ENCODE results near the gene CGB5. TPM values are rescaled to one million over a fixed set of nuclear protein-coding genes. Genes with fewer than 3 reads are reported as not detected.
"Not testable (repeated sequence)": the region's sequence is repeated elsewhere in the genome, so short reads cannot be mapped to it uniquely, and the experiment has no call there.

Gene CGB5
- total RNA-seq, 3 donors from 2014 or later: not detected

DNA sequence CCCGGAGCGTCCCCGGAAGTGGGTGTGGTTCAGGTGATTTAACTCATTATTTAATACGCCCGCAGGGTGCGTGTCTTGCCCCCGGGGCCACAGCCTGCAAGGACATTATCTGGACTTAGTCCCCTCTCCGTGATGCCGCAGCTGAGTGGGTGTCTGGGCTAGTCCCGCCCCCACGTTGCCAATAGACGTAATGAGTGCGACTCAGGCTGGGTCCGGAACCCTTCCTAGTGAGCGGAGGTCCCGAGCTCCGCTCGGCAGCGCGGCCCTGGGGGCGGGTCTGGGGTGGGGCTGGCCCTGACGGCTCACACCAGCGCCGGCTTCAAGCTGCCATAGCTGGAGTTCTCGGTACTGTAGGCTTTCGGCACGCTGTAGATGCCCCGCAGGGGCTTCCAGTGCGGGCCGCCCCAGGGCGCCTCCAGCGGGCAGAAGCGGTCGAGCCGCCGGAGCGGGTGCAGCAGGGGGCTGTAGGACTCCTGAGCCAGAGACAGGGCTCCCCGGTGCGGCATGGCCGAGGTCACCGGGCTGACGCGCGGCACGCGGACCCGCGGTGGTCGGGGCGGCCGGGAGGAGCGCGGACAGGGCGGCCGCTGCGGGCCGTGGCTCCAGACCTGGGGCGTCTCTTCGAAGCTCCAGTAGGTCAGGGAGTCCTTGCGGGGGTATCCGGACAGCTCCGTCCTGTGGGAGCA, 25.8 kb upstream of the CGB5 start:
- Histone ChIP-seq H3K4me1 (peaks cover 0 to 6% of the 10 kb centered on the region in 2 donors), H3K36me3 (peaks cover 4% of the 10 kb centered on the region), H3K9me3 (no peaks in the 10 kb centered on the region), H3K27ac (no peak overlapping the region), H3K4me3 (peak overlapping the region; percentile 43 to 70 (median 56)), H3K27me3 (no peaks in the 10 kb centered on the region)
- TF ChIP-seq POLR2AphosphoS5 (IDR thresholded peaks at IDR 0.05) (no peak), POLR2A (IDR thresholded peaks at IDR 0.05) (no peak)
- TF ChIP-seq, protein P1, sequence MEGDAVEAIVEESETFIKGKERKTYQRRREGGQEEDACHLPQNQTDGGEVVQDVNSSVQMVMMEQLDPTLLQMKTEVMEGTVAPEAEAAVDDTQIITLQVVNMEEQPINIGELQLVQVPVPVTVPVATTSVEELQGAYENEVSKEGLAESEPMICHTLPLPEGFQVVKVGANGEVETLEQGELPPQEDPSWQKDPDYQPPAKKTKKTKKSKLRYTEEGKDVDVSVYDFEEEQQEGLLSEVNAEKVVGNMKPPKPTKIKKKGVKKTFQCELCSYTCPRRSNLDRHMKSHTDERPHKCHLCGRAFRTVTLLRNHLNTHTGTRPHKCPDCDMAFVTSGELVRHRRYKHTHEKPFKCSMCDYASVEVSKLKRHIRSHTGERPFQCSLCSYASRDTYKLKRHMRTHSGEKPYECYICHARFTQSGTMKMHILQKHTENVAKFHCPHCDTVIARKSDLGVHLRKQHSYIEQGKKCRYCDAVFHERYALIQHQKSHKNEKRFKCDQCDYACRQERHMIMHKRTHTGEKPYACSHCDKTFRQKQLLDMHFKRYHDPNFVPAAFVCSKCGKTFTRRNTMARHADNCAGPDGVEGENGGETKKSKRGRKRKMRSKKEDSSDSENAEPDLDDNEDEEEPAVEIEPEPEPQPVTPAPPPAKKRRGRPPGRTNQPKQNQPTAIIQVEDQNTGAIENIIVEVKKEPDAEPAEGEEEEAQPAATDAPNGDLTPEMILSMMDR (IDR thresholded peaks at IDR 0.05): no peak
- intact Hi-C loops (cut with DNase I; ENCODE audit: low total_unique reads): no loop called here
- DNase-seq (ENCODE audit: low spot score in 2 of 2): no peak

GRCh38 chr19:49018388-49019241, 25.0 kb upstream of the CGB5 start:
- DNase-seq (ENCODE audit: low spot score in 2 of 2); H3K36me3 ChIP-seq; H3K4me1 ChIP-seq; H3K27me3 ChIP-seq; H3K27ac ChIP-seq; intact Hi-C loops (cut with DNase I; ENCODE audit: low total_unique reads); H3K9me3 ChIP-seq: not testable (repeated sequence)
- H3K4me3 ChIP-seq: peak overlapping the region; percentile 43 to 70 (median 56)

- peak overlapping the region; percentile 43 to 70 (median 56) for H3K4me3 ChIP-seq
- H3K27me3 ChIP-seq: no peaks in the 10 kb centered on the region
- H3K4me1 ChIP-seq: peaks cover 0 to 6% of the 10 kb centered on the region in 2 donors
- intact Hi-C loops (cut with DNase I; ENCODE audit: low total_unique reads): no loop called here
- no peaks in the 10 kb centered on the region for H3K9me3 ChIP-seq
- DNase-seq (ENCODE audit: low spot score in 2 of 2): peak in 1 of 2 donors; percentile 57
- TF ChIP-seq, protein P1 (IDR thresholded peaks at IDR 0.05): peak in 1 of 3 donors; percentile 9
- TF ChIP-seq POLR2A (IDR thresholded peaks at IDR 0.05) (no peak), POLR2AphosphoS5 (IDR thresholded peaks at IDR 0.05) (no peak)
- H3K36me3 ChIP-seq: peaks cover 4% of the 10 kb centered on the region
- no peak overlapping the region for H3K27ac ChIP-seq
These were observed 24.3 kb upstream of the CGB5 start for GRCh38 chr19:49019242-49019932.

GRCh38 chr19:49020342-49020741, 23.3 kb upstream of the CGB5 start:
- TF ChIP-seq, protein P1 (IDR thresholded peaks at IDR 0.05): no peak
- TF ChIP-seq POLR2AphosphoS5 (IDR thresholded peaks at IDR 0.05): no peak
- H3K4me3 ChIP-seq: no peak overlapping the region
- peaks cover 0 to 6% of the 10 kb centered on the region in 2 donors for H3K4me1 ChIP-seq
- intact Hi-C loops (cut with DNase I; ENCODE audit: low total_unique reads): no loop called here
- DNase-seq (ENCODE audit: low spot score in 2 of 2): no peak
- H3K36me3 ChIP-seq: no peaks in the 10 kb centered on the region
- no peak overlapping the region for H3K27ac ChIP-seq
- no peaks in the 10 kb centered on the region for H3K9me3 ChIP-seq
- H3K27me3 ChIP-seq: no peaks in the 10 kb centered on the region

- intact Hi-C loops (cut with DNase I; ENCODE audit: low total_unique reads): no loop called here
- Histone ChIP-seq H3K4me1 (peaks cover 0 to 6% of the 10 kb centered on the region in 2 donors), H3K9me3 (no peaks in the 10 kb centered on the region), H3K27ac (no peak overlapping the region), H3K4me3 (no peak overlapping the region), H3K36me3 (no peaks in the 10 kb centered on the region), H3K27me3 (no peaks in the 10 kb centered on the region)
- no peak for DNase-seq (ENCODE audit: low spot score in 2 of 2)
- TF ChIP-seq, protein P1 (IDR thresholded peaks at IDR 0.05): no peak
- no peak for TF ChIP-seq POLR2AphosphoS5 (IDR thresholded peaks at IDR 0.05)
- TF ChIP-seq POLR2A (IDR thresholded peaks at IDR 0.05): no peak
These were observed 22.4 kb upstream of the CGB5 start for GRCh38 chr19:49020931-49021895.

Data from breast epithelium (tissue), 4 donors.